HepG2 (cell line): ENCODE measurements around the gene SNAP23. TPM values are rescaled to one million over a fixed set of nuclear protein-coding genes. Genes with fewer than 3 reads are reported as not detected.

Experiments
- BRD4 ChIP-seq: sonication (generic); formaldehyde crosslinking; IDR thresholded peaks from 2 replicates; pipeline ENCODE4 v1.4.0; 2020; ENCODE audit warnings: missing genetic modification reagents
- HMG20B ChIP-seq: conservative IDR thresholded peaks from 2 replicates; pipeline ENCODE4 v1.6.1; 2016; ENCODE audit warnings: missing genetic modification reagents, missing compliant biosample characterization
- IRF2 ChIP-seq: IDR thresholded peaks from 2 replicates; pipeline ENCODE4 v1.6.1; 2018; ENCODE audit warnings: missing genetic modification reagents, missing compliant biosample characterization
- MED13 ChIP-seq: sonication (generic); formaldehyde crosslinking; IDR thresholded peaks from 2 replicates; pipeline ENCODE4 v1.5.0; 2020; ENCODE audit warnings: missing genetic modification reagents
- NFYB ChIP-seq: sonication (generic); formaldehyde crosslinking; IDR thresholded peaks from 2 replicates; pipeline ENCODE4 v1.4.0; 2020; ENCODE audit warnings: missing genetic modification reagents
- PLRG1 ChIP-seq: fragments of 450-650 bp; conservative IDR thresholded peaks from 2 replicates; pipeline ENCODE4 v1.6.1; 2016
- PRMT3 ChIP-seq: sonication (generic); formaldehyde crosslinking; IDR thresholded peaks from 2 replicates; pipeline ENCODE4 v1.8.1; 2022; ENCODE audit warnings: low read depth, mild to moderate bottlenecking, moderate library complexity, missing genetic modification reagents, borderline replicate concordance
- TEAD3 ChIP-seq: optimal IDR thresholded peaks from 2 replicates; pipeline ENCODE3; 2016; ENCODE audit warnings: borderline replicate concordance
- ZBTB42 ChIP-seq: sonication (generic); formaldehyde crosslinking; IDR thresholded peaks from 2 replicates; pipeline ENCODE4 v1.5.0; 2020; ENCODE audit warnings: mild to moderate bottlenecking, missing genetic modification reagents
- ZFP1 ChIP-seq: IDR thresholded peaks from 2 replicates; pipeline ENCODE4 v1.6.1; 2016
- ZMYM2 ChIP-seq: sonication (generic); formaldehyde crosslinking; IDR thresholded peaks from 2 replicates; pipeline ENCODE4 v1.8.0; 2022; ENCODE audit warnings: mild to moderate bottlenecking, missing genetic modification reagents
- ZNF263 ChIP-seq: sonication (generic); formaldehyde crosslinking; IDR thresholded peaks from 2 replicates; pipeline ENCODE4 v1.4.0; 2020; ENCODE audit warnings: missing genetic modification reagents
- ZNF264 ChIP-seq: sonication (generic); formaldehyde crosslinking; IDR thresholded peaks from 2 replicates; pipeline ENCODE4 v1.4.0; 2020; ENCODE audit warnings: missing genetic modification reagents
- ZZZ3 ChIP-seq: sonication (generic); formaldehyde crosslinking; IDR thresholded peaks from 2 replicates; pipeline ENCODE4 v1.4.0; 2020; ENCODE audit warnings: missing genetic modification reagents, mild to moderate bottlenecking, borderline replicate concordance
- polyA plus RNA-seq, 8 experiments: library from polyadenylated mRNA; depleted of rRNA in 3 of 8; stranded (reverse) in 7 of 8; unstranded in 1 of 8; fragments of >200 nt; fragmentation: Illumina TruSeq in 4 of 8; extraction: Trizol in 4 of 8; gene quantifications; 2 replicates each; pipeline versions ENCODE4 v1.2.1 to v1.2.3, GENCODE V29; 2011 to 2016; ENCODE audit warnings: low read depth in 4 of 8, missing spikeins in 1 of 8, mixed read lengths in 1 of 8; ENCODE audit not compliant: insufficient read depth in 1 of 8
- total RNA-seq, 5 experiments: library from RNA; depleted of rRNA; stranded (reverse); fragments of >200 nt; fragmentation: Illumina TruSeq; extraction: Trizol; gene quantifications; 2 replicates each; pipeline ENCODE4 v1.2.3, GENCODE V29; 2016; ENCODE audit warnings: low read depth in 1 of 5
- TF ChIP-seq, protein P1 (sequence below): IDR thresholded peaks from 2 replicates; pipeline ENCODE4 v1.6.1; 2016; ENCODE audit warnings: mild to moderate bottlenecking
- TF ChIP-seq, protein P2 (sequence below): sonication (generic); formaldehyde crosslinking; IDR thresholded peaks from 2 replicates; pipeline ENCODE4 v1.4.0; 2020; ENCODE audit warnings: mild to moderate bottlenecking, low read depth, missing genetic modification reagents
- TF ChIP-seq, protein P3 (sequence below): sonication (generic); formaldehyde crosslinking; IDR thresholded peaks from 2 replicates; pipeline ENCODE4 v1.5.1; 2020; ENCODE audit warnings: missing genetic modification reagents, mild to moderate bottlenecking, borderline replicate concordance
- TF ChIP-seq, protein P4 (sequence below): sonication (generic); formaldehyde crosslinking; IDR thresholded peaks from 2 replicates; pipeline ENCODE4 v1.5.1; 2020; ENCODE audit warnings: missing genetic modification reagents, mild to moderate bottlenecking, borderline replicate concordance
- TF ChIP-seq, protein P5 (sequence below): IDR thresholded peaks from 2 replicates; pipeline ENCODE4 v1.6.1; 2016; ENCODE audit warnings: low read depth, missing genetic modification reagents, missing compliant biosample characterization

The SNAP23 gene
- total and polyA plus RNA-seq, 2 of the 13 experiments (the other 11 are each of a cell fraction or from before 2014, with no cell fraction given) = 37.0 to 101 TPM

DNA sequence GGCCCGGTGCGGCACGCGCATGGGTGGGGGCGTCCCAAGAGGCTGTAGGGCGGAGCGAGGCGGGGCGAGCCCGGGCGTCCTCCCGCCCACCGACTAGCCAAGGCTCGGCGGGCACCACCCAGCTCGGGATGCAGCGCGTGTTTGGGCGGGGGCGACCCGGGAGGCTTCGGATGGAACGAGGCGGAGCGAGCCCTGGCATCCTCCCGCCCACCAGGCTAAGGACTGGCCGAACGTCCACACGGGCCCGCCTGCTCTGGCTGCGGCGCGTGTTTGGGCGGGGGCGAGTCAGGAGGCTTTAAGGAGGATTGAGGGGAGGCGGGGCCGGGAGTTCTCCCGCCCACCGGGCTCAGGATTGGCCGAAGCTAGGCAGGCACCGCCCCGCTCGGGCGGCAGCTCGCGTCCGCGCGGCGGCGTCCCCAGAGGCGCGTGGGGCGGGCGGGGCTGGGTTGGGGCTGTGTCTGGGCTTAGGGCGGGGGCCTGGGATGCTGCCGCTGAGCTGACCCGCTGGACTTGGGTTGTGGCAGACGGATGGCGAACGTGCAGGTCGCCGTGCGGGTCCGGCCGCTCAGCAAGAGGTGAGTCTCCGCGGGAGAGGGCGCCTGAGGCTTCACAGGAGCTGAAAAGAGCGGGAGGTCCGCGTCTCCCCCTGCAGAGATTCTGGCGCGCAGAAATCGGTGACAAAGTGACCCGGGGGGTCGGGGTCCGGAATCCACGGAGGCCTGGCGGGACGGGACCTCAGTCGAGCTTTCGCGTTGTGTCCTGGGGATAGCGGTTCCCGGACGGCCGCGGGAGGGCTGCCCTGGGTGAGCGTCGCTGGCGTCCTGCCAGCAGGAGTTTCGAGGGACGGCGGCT, 80.0 kb downstream of the SNAP23 start, which contains the start of gene STARD9 (continued):
- TF ChIP-seq ZBTB42 (CRISPR knock-in tag) (peak; percentile 62; the same call in 1 of the 2 replicates), ZZZ3 (CRISPR knock-in tag) (no peak; the same call in 1 of the 2 replicates), TEAD3 (CRISPR knock-in tag) (peak; percentile 84), NFYB (CRISPR knock-in tag) (peak; percentile 65), PRMT3 (0 out of 2 replicates have a peak, but pooled peaks have one; percentile 23), ZFP1 (CRISPR knock-in tag) (no peak), ZNF263 (CRISPR knock-in tag) (0 out of 2 replicates have a peak, but pooled peaks have one; percentile 35), ZMYM2 (CRISPR knock-in tag) (peak; percentile 77), ZNF264 (CRISPR knock-in tag) (no peak), HMG20B (CRISPR knock-in tag) (0 out of 2 replicates have a peak, but pooled peaks have one; percentile 44), MED13 (CRISPR knock-in tag) (0 out of 2 replicates have a peak, but pooled peaks have one; percentile 39), IRF2 (no peak), PLRG1 (no peak), BRD4 (CRISPR knock-in tag) (0 out of 2 replicates have a peak, but pooled peaks have one; percentile 9)
- TF ChIP-seq, protein P1, sequence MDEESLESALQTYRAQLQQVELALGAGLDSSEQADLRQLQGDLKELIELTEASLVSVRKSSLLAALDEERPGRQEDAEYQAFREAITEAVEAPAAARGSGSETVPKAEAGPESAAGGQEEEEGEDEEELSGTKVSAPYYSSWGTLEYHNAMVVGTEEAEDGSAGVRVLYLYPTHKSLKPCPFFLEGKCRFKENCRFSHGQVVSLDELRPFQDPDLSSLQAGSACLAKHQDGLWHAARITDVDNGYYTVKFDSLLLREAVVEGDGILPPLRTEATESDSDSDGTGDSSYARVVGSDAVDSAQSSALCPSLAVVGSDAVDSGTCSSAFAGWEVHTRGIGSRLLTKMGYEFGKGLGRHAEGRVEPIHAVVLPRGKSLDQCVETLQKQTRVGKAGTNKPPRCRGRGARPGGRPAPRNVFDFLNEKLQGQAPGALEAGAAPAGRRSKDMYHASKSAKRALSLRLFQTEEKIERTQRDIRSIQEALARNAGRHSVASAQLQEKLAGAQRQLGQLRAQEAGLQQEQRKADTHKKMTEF (CRISPR knock-in tag) = peak; percentile 85
- TF ChIP-seq, protein P2, sequence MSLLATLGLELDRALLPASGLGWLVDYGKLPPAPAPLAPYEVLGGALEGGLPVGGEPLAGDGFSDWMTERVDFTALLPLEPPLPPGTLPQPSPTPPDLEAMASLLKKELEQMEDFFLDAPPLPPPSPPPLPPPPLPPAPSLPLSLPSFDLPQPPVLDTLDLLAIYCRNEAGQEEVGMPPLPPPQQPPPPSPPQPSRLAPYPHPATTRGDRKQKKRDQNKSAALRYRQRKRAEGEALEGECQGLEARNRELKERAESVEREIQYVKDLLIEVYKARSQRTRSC (CRISPR knock-in tag) = 0 out of 2 replicates have a peak, but pooled peaks have one; percentile 24
- TF ChIP-seq, protein P3, sequence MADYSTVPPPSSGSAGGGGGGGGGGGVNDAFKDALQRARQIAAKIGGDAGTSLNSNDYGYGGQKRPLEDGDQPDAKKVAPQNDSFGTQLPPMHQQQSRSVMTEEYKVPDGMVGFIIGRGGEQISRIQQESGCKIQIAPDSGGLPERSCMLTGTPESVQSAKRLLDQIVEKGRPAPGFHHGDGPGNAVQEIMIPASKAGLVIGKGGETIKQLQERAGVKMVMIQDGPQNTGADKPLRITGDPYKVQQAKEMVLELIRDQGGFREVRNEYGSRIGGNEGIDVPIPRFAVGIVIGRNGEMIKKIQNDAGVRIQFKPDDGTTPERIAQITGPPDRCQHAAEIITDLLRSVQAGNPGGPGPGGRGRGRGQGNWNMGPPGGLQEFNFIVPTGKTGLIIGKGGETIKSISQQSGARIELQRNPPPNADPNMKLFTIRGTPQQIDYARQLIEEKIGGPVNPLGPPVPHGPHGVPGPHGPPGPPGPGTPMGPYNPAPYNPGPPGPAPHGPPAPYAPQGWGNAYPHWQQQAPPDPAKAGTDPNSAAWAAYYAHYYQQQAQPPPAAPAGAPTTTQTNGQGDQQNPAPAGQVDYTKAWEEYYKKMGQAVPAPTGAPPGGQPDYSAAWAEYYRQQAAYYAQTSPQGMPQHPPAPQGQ (CRISPR knock-in tag) = no peak
- TF ChIP-seq, protein P4, sequence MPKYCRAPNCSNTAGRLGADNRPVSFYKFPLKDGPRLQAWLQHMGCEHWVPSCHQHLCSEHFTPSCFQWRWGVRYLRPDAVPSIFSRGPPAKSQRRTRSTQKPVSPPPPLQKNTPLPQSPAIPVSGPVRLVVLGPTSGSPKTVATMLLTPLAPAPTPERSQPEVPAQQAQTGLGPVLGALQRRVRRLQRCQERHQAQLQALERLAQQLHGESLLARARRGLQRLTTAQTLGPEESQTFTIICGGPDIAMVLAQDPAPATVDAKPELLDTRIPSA (CRISPR knock-in tag) = peak; percentile 88; the same call in 1 of the 2 replicates
- TF ChIP-seq, protein P5, sequence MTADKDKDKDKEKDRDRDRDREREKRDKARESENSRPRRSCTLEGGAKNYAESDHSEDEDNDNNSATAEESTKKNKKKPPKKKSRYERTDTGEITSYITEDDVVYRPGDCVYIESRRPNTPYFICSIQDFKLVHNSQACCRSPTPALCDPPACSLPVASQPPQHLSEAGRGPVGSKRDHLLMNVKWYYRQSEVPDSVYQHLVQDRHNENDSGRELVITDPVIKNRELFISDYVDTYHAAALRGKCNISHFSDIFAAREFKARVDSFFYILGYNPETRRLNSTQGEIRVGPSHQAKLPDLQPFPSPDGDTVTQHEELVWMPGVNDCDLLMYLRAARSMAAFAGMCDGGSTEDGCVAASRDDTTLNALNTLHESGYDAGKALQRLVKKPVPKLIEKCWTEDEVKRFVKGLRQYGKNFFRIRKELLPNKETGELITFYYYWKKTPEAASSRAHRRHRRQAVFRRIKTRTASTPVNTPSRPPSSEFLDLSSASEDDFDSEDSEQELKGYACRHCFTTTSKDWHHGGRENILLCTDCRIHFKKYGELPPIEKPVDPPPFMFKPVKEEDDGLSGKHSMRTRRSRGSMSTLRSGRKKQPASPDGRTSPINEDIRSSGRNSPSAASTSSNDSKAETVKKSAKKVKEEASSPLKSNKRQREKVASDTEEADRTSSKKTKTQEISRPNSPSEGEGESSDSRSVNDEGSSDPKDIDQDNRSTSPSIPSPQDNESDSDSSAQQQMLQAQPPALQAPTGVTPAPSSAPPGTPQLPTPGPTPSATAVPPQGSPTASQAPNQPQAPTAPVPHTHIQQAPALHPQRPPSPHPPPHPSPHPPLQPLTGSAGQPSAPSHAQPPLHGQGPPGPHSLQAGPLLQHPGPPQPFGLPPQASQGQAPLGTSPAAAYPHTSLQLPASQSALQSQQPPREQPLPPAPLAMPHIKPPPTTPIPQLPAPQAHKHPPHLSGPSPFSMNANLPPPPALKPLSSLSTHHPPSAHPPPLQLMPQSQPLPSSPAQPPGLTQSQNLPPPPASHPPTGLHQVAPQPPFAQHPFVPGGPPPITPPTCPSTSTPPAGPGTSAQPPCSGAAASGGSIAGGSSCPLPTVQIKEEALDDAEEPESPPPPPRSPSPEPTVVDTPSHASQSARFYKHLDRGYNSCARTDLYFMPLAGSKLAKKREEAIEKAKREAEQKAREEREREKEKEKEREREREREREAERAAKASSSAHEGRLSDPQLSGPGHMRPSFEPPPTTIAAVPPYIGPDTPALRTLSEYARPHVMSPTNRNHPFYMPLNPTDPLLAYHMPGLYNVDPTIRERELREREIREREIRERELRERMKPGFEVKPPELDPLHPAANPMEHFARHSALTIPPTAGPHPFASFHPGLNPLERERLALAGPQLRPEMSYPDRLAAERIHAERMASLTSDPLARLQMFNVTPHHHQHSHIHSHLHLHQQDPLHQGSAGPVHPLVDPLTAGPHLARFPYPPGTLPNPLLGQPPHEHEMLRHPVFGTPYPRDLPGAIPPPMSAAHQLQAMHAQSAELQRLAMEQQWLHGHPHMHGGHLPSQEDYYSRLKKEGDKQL (CRISPR knock-in tag) = no peak; the same call in 1 of the 2 replicates
